ENCODE measurements around the gene QRSL1. TPM values are rescaled to one million over a fixed set of nuclear protein-coding genes. Genes with fewer than 3 reads are reported as not detected.

QRSL1 gene
- total and polyA plus RNA-seq, 2 of the 4 experiments (the other 2 are of a cell fraction) = 6.1 to 10.9 TPM

- no peaks in the 10 kb centered on the region for H3K9me3 ChIP-seq (ENCODE audit: control insufficient read depth, insufficient read depth, low read length)
- no peak overlapping the region for H2BK15ac ChIP-seq (ENCODE audit: low read depth, low read length)
- H3K4me1 ChIP-seq (ENCODE audit: control insufficient read depth, insufficient read depth, low read length) = no peaks in the 10 kb centered on the region
- no peak overlapping the region for H3K14ac ChIP-seq (replicated peaks; ENCODE audit: low read depth, low read length)
- H3K9me1 ChIP-seq (ENCODE audit: insufficient read depth, low read length) = no peaks in the 10 kb centered on the region
- no peaks in the 10 kb centered on the region for H3K27me3 ChIP-seq (ENCODE audit: control insufficient read depth, insufficient read depth, low read length)
- DNase-seq (no peak), ATAC-seq (ENCODE audit: low read depth) (no peak)
- H2BK20ac ChIP-seq (ENCODE audit: low read depth, low read length) = no peak overlapping the region
- 100% methylated on average over 3 of the region's 4 CpGs; no CpG with 5 or more reads in 1 of the 2 experiments for WGBS, 2 experiments (ENCODE audit: extremely low coverage in 2 of 2, insufficient read length in 1 of 2)
- H2AK5ac ChIP-seq (ENCODE audit: low read depth, low read length) = no peak overlapping the region
- no peaks in the 10 kb centered on the region for H3K79me1 ChIP-seq (ENCODE audit: low read depth in 1 of 2, low read length in 2 of 2)
- POLR2A ChIA-PET (ENCODE audit: unreplicated experiment) = no interaction called here
- in situ Hi-C loops (cut with MboI; ENCODE audit: low sequenced_read_pairs) = no loop called here
- no peak overlapping the region for H2BK5ac ChIP-seq (ENCODE audit: low read depth, low read length, poor library complexity, severe bottlenecking)
- no peaks in the 10 kb centered on the region for H4K20me1 ChIP-seq (ENCODE audit: insufficient read depth, low read length)
- no peak overlapping the region for H2BK120ac ChIP-seq (ENCODE audit: low read depth, low read length)
- no peak overlapping the region for H4K5ac ChIP-seq (ENCODE audit: low read depth, low read length)
- TF ChIP-seq CTCF (conservative IDR thresholded peaks at IDR 0.05; ENCODE audit: low read depth, low read length) (no peak), RCOR1 (IDR thresholded peaks at IDR 0.05; ENCODE audit: insufficient replicate concordance, low read length) (no peak), MXI1 (IDR thresholded peaks at IDR 0.05; ENCODE audit: borderline replicate concordance, low read depth, low read length) (no peak), CEBPB (IDR thresholded peaks at IDR 0.05; ENCODE audit: low read depth, low read length) (no peak), RAD21 (IDR thresholded peaks at IDR 0.05; ENCODE audit: low read length) (no peak), ELK1 (IDR thresholded peaks at IDR 0.05; ENCODE audit: borderline replicate concordance, low read depth, low read length) (no peak), FOS (IDR thresholded peaks at IDR 0.05; ENCODE audit: low read depth, low read length) (no peak), MAFK (IDR thresholded peaks at IDR 0.05; ENCODE audit: low read depth, low read length) (no peak), NFE2L2 (IDR thresholded peaks at IDR 0.05; ENCODE audit: low read depth, low read length) (no peak), BHLHE40 (IDR thresholded peaks at IDR 0.05; ENCODE audit: low read depth, low read length) (no peak)
- no peak overlapping the region for H3K23ac ChIP-seq (ENCODE audit: low read depth, low read length)
- H3K56ac ChIP-seq (ENCODE audit: extremely low read depth, insufficient read depth, low read length) = no peak overlapping the region
- no peaks in the 10 kb centered on the region for H3K36me3 ChIP-seq (ENCODE audit: control insufficient read depth, insufficient read depth, low read length)
- no peak overlapping the region for H3K9ac ChIP-seq (ENCODE audit: low read depth, low read length)
- H3K4ac ChIP-seq (ENCODE audit: low read depth, low read length) = no peak overlapping the region
- H3K18ac ChIP-seq (ENCODE audit: low read depth, low read length) = no peak overlapping the region
- no peak overlapping the region for H3K4me2 ChIP-seq (ENCODE audit: low read depth, low read length)
- H2AK9ac ChIP-seq (replicated peaks; ENCODE audit: low read depth, low read length, poor library complexity) = no peak overlapping the region
- dilution Hi-C loops (cut with HindIII; ENCODE audit: low sequenced_read_pairs, unreplicated experiment) = no loop called here
- H3K4me3 ChIP-seq (ENCODE audit: insufficient read depth, low read depth, low read length) = no peak overlapping the region
- BruUV-seq (replicated peaks) = no TSS peak
- H4K91ac ChIP-seq (ENCODE audit: insufficient read depth, low read depth, low read length) = no peak overlapping the region
- CTCF ChIA-PET = no interaction called here
- intact Hi-C loops (cut with micrococcal nuclease) = no loop called here
- H2AFZ ChIP-seq (replicated peaks; ENCODE audit: low read length, poor library complexity) = no peak overlapping the region
- no peak overlapping the region for H4K8ac ChIP-seq (ENCODE audit: low read depth in 2 of 2, low read length in 2 of 2)
- H3K27ac ChIP-seq (ENCODE audit: insufficient read depth, low read length) = no peak overlapping the region
Measured at GRCh38 chr6:106684011-106684410, 54.6 kb downstream of the QRSL1 start.

Measured in IMR-90 (cell line).